HEK293 (cell line): ENCODE measurements around the gene ASTN2.

Experiments used
- CTCF ChIP-seq: fragments of 450-650 bp; formaldehyde crosslinking; IDR thresholded peaks from 2 replicates; pipeline ENCODE4 v1.5.1; 2016; ENCODE audit warnings: missing biosample characterization, missing genetic modification characterization
- ZBTB49 ChIP-seq: fragments of 450-650 bp; formaldehyde crosslinking; IDR thresholded peaks from 2 replicates; pipeline ENCODE4 v1.5.1; 2016; ENCODE audit warnings: missing biosample characterization, missing genetic modification characterization, low read depth
- ZNF266 ChIP-seq: fragments of 450-650 bp; formaldehyde crosslinking; IDR thresholded peaks from 2 replicates; pipeline ENCODE4 v1.5.1; 2016; ENCODE audit warnings: missing biosample characterization, missing genetic modification characterization, low read depth
- ZNF610 ChIP-seq: fragments of 450-650 bp; formaldehyde crosslinking; IDR thresholded peaks from 2 replicates; pipeline ENCODE4 v1.5.1; 2016; ENCODE audit warnings: missing biosample characterization, missing genetic modification characterization, borderline replicate concordance

GRCh38 chr9:116855881-116856662, 558.8 kb downstream of the ASTN2 start:
- TF ChIP-seq CTCF = no peak
- TF ChIP-seq ZNF610 = no peak
- no peak for TF ChIP-seq ZBTB49 (tag by site-specific recombination)
- TF ChIP-seq ZNF266 (tag by site-specific recombination) = no peak
